NCI-H2196 (cell line): ENCODE data around the gene HAUS3.
"Not testable (repeated sequence)": the region's sequence is repeated elsewhere in the genome, so short reads cannot be mapped to it uniquely, and the experiment has no call there.

ENCODE experiments used
- DNase-seq: peaks from one replicate; lab custom pipeline; 2025; ENCODE audit not compliant: unreplicated experiment; lab: John Stamatoyannopoulos, UW

Gene HAUS3

DNA sequence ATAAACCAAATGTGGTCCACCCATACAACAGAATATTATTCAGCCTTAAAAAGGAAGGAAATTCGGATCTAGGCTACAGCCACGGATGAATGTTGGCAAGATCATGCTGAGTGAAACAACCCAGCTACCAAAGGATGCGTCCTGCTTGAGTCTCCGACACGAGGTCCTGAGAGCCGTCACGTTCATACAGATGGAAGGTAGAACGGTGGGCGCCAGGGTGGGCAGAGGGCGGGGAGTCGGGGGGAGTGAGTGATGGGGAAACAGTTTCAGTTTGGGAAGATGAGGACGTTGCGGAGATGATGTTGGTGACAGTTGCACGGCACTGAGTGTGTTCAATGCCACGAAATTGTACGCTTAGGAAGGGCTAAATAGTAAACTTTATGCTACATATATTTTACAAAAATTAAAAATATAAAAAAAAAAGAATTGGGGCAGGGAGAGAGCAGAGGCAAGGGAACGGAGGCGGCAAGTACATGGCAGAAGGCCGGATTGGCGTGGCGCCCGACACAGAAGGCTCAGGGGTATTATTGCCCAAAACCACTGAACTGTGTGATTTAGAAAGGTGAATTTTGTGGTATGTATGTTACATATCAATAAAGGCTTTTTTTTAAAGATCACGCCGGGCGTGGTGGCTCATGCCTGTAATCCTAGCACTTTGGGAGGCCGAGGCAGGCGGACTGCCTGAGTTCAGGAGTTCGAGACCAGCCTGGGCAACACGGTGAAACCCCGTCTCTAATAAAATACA is 34.8 kb upstream of the HAUS3 start:
- no peak for DNase-seq

DNA sequence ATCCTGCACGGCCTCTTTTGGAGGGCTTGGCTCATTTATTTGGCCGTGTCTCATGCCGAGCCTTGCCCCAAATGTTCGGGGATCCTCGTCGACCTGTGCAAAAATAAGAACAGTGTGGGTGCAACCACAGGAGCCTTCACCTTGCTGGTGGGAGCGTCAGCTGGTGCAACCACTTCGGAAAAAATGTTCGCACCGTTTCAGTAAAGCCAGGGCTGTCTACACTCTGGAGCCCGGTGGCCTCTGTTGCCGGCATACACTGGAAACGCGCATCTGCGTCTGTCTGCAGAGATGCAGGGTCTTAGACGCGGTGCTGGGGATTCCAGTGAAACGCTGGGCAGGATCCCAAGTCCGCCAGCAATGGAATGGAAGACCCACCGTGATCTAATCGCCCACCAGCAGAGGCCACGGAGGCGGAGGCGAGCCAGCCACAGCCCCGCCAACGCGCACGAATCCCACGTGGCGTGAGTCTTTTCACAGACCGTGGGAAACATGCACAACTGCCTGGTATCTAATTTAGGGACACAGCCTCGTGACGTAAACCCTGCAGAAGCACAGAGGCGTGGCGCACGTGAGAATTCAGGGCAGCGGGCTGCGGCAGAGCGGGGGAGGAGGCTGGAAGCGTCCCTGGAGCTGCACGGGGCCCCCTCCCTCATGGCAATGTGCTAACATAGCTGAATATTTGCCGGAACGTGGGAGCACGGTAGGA is 33.8 kb upstream of the HAUS3 start:
- no peak for DNase-seq

DNA sequence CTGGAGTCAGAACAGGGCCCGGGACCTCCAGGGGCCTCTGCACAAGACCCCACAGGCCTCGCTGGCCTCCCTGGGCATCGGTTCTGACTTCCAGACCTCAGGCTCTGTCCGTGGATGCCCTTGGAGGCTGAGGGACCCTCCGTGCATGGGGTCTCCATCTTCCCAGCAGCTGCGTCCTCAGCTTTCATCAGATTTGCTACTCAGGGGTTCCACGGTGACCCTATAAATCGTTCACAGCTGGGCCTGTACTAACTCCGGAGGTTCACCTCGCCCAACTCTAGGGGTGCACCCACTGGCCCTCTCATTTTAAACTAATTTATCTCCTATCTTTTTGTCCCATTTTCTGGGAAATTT is 33.1 kb upstream of the HAUS3 start:
- not testable (repeated sequence) for DNase-seq

DNA sequence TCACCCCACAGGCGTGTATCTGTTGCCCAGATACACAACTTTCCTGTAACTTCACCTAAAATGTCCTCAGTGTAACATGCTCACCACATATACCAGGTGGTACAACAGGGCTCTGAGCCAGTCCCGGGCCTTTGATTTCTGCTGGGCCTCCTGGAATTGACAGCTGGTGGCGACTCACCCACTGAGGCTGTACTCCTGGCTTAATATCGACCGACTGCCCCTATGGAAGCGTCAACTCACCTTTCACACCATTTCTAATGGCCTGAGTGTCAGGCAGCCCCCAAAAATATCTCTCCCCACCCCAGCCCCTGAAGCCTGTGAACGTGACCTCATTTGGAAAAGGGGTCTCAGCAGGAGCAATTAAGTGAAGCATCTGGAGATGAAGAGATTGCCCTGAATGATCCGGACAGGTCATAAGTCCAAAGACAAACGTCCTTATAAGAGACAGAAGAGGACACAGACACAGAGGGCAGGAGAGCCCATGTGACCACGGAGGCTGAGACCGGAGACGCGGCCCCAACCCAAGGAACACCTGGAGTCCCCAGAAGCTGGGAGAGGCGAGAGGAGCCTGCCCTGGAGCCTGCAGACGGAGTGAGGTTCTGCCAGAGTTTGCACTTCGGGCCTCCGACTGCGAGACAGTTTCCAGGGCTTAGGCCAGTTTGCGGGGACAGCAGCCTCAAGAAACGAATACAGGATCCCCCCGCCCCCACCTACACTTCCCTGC is 32.6 kb upstream of the HAUS3 start:
- no peak for DNase-seq

DNA sequence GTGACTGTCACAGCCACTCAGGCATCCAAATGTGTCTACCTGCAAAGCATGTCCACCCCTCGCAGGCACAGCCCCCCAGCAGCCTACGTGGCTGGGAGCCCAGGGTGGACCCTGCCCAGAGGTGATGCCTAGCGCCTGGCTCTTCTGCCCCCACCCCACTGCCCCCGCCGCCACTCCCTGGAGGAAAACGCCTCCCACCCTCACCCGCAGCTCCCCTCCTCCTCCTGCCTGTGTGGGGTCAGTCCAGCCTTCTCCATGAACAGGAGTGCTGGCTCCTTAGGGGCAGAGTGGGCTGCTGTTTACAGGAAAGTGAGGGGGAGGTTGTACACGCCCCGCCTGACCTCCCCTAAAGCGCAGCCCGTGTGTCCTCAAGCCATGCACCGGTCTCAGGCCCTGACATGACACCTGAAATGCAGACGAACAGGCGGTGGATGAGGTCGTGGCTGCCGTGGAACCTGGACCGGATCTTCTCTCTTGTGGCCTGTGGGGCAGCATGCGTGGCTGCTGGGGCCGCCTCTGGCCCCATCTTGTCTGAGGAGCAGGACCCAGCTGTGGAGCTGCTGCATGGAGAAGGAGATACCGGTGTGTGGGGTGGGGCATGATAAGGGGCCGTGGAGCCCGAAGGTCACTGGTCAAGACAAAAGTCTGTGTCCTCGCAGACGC is 31.9 kb upstream of the HAUS3 start:
- DNase-seq: no peak

DNA sequence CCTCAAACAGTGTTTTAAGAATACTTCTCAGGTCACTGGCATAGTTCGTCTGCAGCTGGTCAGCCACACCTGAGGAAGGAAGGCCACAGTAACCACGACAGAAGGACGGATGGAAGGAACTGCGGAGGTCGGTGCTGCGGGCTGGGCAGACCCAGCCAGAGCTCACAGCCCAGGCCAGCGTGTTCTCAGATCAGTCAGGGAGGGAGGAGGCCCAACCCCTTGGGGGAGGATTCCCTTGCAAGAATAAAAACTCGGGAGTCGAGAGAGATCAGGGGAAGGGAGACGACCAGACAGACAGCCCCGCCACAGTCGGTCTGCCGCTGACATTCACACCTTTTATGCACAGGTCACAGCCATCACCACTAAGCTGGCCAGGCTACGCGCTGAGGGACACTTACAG is 31.3 kb upstream of the HAUS3 start:
- no peak for DNase-seq

DNA sequence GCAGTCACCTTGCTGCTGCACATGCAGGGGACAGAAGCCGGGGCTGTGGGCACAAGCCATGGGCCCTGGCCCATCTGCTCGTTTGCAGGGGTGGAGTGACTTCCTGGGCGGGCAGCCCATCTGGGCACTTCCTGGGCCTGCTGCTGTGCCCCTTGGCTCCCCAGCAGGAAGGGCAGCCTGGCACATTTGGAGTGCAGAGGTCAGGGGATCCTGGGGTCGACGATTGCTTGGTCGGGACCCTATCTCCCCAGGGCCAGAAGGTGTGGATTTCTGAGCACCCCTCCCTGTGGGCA is 30.9 kb upstream of the HAUS3 start:
- no peak for DNase-seq

DNA sequence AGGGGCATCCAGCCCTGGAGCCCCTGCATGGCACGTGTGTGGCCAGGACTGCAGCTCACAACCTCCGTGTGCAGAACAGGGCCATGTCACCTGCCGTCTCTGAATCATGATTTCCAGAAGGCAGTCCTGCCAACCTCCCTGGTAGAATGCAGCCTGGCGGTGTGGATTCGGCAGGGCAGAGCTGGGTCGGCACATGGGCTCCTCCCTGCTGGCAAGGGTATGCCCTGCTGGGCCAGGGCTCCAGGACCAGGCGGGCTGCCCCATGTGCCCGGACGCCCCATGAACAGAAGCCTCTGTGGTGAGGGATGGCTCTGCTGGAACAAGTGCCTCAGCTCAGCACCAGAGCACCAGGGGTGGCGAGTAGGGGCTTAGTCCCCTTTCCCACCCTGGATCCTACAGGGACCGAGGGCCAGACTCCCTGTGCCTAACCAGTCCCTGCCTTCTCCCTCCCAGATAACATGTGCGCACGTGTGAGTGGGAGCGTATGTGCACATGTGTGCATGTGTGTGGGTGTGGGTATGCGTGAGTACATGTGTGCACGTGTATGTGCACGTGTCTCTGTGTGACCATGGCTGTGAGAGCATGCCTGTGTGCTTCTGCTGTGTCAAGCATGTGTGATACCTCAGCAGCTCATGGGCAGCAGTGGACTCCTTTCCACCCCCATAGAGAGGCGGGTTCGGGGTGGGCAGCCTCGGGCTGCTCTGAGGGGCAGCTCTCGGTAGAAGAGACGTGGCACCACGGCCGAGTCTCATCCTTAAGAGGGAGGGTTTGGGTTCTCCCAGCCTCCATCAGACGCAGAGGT is 30.3 kb upstream of the HAUS3 start:
- DNase-seq: no peak

DNA sequence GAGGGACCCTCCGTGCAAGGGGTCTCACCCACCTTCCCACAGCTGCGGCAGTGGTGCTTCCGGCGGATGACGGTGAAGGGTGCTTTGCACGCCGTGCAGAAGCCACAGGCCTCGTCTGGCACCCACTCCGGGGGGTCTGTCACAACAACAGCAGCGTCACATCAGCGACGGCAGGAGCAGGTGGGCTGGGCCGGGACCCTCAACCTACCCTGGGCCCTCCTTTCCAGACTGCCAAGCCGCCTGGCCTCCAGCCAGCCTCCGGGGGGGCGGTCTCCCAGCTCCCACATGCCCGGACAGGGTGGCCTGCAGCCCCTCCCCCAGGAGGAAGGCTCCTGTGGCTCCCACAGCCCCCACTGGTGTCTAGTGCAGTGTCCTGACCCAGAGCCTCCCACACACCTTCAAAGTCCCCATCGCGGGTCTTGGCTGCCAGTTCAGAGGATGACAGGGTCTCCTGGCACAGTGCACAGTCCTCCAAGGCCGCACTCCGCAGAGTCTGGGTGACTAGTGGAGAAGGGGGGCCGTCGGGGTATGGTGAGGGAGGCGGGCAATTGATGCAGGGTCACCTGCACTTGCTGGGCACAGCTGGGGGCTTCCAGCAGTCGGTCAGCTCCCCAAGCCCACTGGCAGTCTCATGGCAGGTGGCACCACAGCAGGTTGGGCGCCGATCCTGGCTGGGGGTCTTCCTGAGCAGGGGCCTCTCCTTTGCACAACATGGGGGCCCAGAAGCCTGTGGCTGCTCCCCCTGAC is 29.5 kb upstream of the HAUS3 start:
- DNase-seq: no peak

DNA sequence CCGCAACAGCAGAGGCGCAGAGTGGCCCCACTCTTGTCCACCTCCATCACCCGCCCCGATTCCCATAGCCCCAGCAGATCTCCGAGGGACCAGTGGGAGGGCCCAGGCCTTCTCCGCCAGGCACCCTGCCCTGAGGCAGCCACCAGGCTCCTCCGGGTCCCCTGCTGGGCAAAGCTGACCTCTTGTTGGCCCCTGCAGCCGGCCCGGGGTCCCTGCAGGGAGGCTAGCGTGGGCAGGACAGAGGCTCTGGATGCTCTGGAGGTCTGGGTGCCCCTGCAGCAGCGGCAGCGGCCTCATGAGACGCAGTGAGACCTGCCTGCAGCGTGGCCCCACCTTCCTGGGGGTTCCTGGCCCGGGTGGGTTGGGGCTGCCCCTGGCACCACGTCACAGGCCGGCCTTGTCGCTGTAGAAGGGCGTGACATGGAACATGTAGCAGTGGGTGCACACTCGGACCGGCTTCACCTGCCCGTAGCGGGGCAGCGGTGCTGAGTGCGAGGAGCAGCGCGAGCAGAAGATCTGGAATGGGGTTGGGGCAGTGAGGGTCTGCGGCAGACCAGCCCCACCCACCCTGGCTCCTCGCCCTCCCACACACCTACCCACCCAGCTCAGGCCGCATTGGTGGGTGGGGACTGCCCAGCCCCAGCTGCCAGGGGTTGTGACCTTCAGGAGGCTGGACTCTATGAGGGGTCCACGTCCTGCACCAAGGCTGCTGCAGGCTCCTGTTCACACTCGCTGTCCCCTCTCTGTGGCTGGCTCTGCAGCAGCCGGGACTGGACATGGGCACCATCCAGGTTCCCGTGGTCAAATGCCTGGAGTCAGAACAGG is 28.6 kb upstream of the HAUS3 start:
- no peak for DNase-seq

DNA sequence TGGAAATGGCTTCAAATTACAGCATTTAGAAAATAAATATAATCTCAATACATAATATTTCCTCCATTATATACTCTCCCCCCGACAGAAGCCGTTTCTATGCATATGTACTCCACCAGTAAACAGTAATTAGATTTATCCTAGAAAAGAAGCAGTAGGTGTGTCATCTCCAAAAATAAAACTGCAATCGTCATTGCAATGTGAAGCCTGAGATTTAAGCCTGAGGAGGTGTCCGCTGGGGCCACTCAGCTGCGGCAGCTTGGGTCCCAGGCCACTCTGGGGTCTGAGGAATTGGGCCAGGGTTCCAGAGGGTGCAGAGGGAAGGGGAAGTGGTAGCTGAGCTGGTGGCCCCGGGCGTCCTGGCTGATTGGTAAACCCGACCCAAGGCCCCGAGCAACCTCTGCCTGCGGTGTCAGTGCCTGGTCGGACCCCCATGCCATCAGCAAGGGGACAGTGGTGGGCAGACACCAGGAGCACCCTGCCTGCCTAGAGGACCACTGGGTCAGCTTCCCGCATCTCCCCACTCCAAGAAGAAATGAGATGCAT is 27.8 kb upstream of the HAUS3 start:
- no peak for DNase-seq

DNA sequence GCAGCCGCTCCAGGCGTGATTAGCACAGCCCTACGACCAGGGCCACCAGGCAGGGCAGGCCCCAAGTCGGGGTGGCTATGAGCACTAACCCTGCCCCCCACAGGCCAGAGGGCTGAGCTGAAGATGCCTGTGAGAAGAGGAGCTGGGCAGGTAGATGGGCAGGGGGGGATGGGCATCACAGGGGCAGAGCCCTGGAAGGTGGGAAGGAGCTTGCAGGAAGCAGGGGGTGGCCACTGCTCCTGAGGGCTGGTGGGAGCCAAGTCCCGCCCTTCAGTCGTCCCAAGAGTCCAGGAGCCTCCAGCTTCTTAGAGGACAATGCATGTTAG is 27.2 kb upstream of the HAUS3 start:
- no peak for DNase-seq

DNA sequence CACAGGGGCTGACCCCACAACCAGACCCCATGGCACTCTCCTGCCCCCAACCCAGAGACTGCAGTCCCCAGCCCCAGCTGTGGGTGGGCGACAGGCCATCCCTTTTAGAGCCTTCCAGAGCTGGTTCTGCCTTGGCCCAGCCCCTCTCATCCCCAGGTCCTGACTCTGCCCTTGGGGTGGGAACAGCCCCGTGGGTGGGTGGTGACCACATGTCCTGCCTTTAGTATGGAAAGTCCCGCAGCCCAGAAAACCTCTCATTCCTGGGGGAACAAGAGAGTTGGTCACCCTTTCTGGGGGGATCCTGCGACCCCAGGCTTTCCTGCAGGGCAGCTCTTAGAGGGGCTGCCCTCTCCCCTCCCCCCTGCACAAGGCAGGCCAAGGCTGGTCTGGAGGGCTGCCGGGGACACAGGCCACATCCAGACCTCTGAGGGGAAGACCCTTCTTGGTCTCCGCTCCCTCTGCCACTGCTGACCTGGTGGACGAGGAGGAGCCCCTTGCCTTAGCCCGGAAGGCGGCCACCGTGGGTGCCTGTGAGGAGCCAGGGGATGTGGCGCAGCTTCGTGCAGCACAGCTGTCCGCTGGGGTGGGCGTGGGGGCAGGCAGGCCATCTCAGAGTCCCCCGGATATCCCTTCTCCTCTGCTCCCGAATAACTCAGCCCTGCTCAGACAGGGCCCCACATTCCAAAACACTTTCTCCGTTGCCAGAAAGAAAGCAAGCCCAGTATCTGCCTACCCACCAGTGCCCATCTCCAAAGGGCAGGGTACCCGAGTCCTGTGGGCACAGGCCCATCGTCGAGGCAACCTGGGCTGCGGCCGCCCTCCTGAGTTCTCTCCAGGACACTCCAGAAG is 26.7 kb upstream of the HAUS3 start:
- no peak for DNase-seq

DNA sequence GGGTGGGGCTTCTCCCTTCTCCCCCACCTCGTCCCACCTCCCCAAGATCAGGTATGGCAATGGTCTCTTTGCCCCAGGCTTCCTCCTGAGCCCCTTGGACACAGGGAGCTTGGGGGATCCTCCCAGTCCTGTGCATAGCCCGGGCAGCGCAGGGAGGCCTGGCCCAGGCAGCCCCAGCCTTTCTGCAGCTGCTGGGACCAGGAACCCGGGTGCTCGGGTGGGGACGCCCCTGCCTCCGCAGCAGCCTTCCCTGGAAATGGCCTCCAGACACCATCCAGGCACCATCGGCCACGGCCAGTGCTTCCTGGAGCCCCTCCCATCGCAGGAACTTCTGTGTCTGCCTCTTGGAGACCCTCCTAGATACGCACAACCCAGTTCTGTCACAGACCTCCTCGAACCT is 25.9 kb upstream of the HAUS3 start:
- no peak for DNase-seq

DNA sequence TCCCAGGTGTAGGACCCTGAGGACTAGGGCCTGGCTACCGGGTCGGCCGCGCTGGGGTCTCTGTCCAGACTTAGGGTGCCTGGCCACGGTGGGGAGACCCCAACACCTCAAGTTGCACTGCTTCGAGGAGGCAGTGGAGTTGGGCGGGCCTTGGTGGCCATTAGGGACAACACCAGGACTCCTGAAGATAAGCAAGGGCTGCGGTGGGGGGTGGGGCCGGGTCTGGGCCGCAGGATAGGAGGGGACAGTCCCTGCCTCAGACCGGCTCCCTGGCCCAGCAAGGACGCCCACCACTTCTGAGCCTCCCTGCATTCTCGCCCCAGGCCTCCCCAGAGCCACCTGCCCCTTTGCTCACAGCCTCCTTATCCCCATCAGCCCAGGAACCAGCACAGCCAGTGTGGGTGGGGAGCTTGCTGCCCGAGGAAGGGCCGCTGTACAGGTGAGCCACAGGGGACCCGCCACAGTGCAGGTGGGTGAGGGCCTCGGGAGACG is 25.4 kb upstream of the HAUS3 start:
- no peak for DNase-seq

DNA sequence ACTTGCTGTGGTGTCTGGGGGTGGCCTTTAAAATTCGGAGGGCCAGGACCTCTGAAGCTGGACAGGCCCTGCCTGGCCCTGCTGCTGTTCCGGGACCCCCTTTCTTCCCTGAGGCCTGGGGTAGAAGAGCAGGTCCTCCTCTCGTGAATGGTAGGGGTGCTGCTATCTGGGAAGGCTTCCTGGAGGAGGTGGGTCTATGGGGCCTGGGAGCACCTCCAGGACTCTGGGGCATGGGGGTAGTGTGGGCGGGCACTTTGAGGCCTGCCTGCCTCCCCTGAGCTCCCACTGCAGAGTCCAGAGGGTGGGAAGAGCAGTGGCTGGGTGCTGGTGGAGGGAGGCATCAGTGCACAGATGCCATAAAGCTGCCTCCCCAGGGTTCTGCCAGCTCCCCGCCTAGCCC is 24.9 kb upstream of the HAUS3 start:
- no peak for DNase-seq

DNA sequence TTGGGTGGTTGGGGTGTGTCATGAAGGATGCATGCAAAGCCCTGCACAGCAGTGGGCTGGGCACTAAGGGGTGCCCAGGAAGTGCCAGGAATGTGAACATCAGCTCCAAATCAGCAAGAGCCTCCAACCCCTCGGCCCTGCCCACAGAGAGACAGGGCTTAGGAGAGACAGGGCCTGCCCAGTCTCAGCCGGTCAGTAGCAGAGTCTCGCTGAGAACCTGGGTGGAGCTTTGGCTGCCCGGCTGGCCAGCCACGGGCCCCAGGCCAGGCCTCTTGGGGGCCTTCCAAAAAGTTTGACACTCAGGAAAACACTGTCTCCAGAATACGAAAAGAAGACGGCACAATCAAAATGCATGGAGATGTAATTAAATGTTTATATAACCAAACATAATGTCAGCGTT is 24.3 kb upstream of the HAUS3 start:
- DNase-seq: no peak
